Measurements from ENCODE around the gene SLC6A6.

SLC6A6 gene

DNA sequence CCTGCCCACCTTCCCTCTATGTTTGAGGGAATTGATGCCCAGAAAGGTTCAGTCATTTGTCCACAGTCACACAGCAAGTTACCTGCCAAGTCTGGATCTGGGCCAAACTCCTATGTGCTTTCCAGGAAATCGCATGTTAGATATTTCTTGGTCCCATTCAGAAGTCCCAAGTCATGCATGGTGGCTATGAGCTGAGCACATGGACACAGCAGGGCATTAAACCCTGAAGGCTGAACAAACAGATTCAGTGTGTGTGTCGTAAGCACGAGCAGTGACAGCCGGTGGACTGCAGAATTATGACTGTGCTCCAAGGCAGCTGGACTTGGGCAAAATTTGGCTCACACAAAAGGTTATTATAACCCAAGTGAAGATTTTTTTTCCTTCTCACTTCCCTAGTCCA is 11.4 kb upstream of the SLC6A6 start:
- no peak overlapping the region for H2BK5ac ChIP-seq (ENCODE audit: low read length)
- no peaks in the 10 kb centered on the region for H3K79me2 ChIP-seq (ENCODE audit: control insufficient read depth, insufficient read depth, low read length)
- no peak overlapping the region for H3K4me2 ChIP-seq (ENCODE audit: low read length)
- no peak overlapping the region for H2BK15ac ChIP-seq (replicated peaks; ENCODE audit: low read depth)
- H3K4ac ChIP-seq (ENCODE audit: low read depth, low read length) = no peak overlapping the region
- H3K4me3 ChIP-seq (ENCODE audit: low read length) = no peak overlapping the region
- H4K5ac ChIP-seq (ENCODE audit: low read length) = no peak overlapping the region
- no peak overlapping the region for H4K8ac ChIP-seq (ENCODE audit: low read depth, low read length)
- no peak overlapping the region for H3K56ac ChIP-seq (ENCODE audit: low read length)
- no peaks in the 10 kb centered on the region for H3K4me1 ChIP-seq (ENCODE audit: control insufficient read depth, low read depth, low read length)
- WGBS (ENCODE audit: extremely low coverage, insufficient coverage, low lambda C conversion rate) = no CpG with 5 or more reads among the region's 4 CpGs
- no peaks in the 10 kb centered on the region for H3K79me1 ChIP-seq (ENCODE audit: low read length)
- no peak overlapping the region for H3K9ac ChIP-seq (ENCODE audit: low read length)
- H2AK5ac ChIP-seq (ENCODE audit: low read length) = no peak overlapping the region
- H3K36me3 ChIP-seq (ENCODE audit: control insufficient read depth, insufficient read depth, low read length) = no peaks in the 10 kb centered on the region
- H2BK120ac ChIP-seq (ENCODE audit: low read depth, low read length) = no peak overlapping the region
- H3K18ac ChIP-seq (ENCODE audit: low read length) = no peak overlapping the region
- no peak for DNase-seq
- H3K27me3 ChIP-seq (ENCODE audit: insufficient read depth, low read length, poor library complexity) = no peaks in the 10 kb centered on the region
- no peak overlapping the region for H3K27ac ChIP-seq (ENCODE audit: low read depth, low read length)
- H3K23ac ChIP-seq (ENCODE audit: low read length) = no peak overlapping the region

DNA sequence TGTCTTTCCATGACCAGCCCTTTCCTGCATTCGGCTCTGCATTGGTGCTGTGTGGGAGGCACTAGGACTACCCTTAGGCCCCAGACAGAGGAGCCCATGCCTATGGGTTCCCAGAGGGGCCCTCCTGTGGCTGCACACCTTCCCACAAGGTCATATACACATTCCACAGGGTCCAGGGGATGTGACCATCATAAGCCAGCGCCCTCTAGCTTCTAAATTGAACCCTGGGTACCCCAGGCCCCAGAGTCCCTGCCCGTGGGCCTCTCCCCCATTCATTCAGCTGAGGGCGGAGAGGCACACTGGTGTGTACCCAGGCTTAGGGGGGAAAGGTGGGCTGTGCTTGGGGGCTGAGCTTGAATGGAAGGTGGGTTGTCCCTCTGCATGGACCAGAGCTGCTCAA is 10.2 kb upstream of the SLC6A6 start:
- H3K4me3 ChIP-seq (ENCODE audit: low read length) = no peak overlapping the region
- H2BK120ac ChIP-seq (ENCODE audit: low read depth, low read length) = no peak overlapping the region
- H4K8ac ChIP-seq (ENCODE audit: low read depth, low read length) = no peak overlapping the region
- no peak overlapping the region for H3K4me2 ChIP-seq (ENCODE audit: low read length)
- no peaks in the 10 kb centered on the region for H3K79me2 ChIP-seq (ENCODE audit: control insufficient read depth, insufficient read depth, low read length)
- H3K18ac ChIP-seq (ENCODE audit: low read length) = no peak overlapping the region
- no peak overlapping the region for H3K9ac ChIP-seq (ENCODE audit: low read length)
- H2AK5ac ChIP-seq (ENCODE audit: low read length) = no peak overlapping the region
- no peak overlapping the region for H3K27ac ChIP-seq (ENCODE audit: low read depth, low read length)
- H3K79me1 ChIP-seq (ENCODE audit: low read length) = no peaks in the 10 kb centered on the region
- no peaks in the 10 kb centered on the region for H3K4me1 ChIP-seq (ENCODE audit: control insufficient read depth, low read depth, low read length)
- H4K5ac ChIP-seq (ENCODE audit: low read length) = no peak overlapping the region
- peak overlapping the region; percentile 34 for H3K56ac ChIP-seq (ENCODE audit: low read length)
- WGBS (ENCODE audit: extremely low coverage, insufficient coverage, low lambda C conversion rate) = no CpG with 5 or more reads among the region's 4 CpGs
- H3K4ac ChIP-seq (ENCODE audit: low read depth, low read length) = no peak overlapping the region
- DNase-seq = peak; percentile 36
- no peaks in the 10 kb centered on the region for H3K27me3 ChIP-seq (ENCODE audit: insufficient read depth, low read length, poor library complexity)
- no peak overlapping the region for H3K23ac ChIP-seq (ENCODE audit: low read length)
- no peaks in the 10 kb centered on the region for H3K36me3 ChIP-seq (ENCODE audit: control insufficient read depth, insufficient read depth, low read length)
- no peak overlapping the region for H2BK15ac ChIP-seq (replicated peaks; ENCODE audit: low read depth)
- H2BK5ac ChIP-seq (ENCODE audit: low read length) = no peak overlapping the region

DNA sequence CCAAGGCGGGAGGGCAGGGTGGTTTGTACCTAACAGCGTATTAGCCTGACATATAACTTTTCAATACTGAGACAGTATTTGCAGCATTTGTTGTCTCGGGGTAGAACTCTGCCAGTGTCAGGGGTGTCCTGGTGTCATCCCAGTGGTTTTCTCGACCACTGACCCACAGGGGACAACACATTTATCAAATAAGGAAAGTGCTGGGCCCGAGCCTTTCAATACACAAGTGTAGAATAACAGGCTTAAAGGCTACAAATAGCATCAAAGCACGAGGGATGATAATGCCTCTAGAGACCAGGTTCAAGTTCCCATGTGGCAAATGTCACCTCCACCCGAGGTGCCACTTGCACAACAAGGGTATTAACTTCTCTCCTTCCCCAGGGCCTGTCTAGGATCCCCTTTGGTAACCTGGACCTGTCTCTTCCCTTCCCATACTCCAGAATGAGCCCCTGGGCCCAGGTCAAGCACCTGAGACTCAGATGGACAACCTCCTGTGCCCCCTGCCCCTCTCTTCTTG is 9.5 kb upstream of the SLC6A6 start:
- Histone ChIP-seq H3K79me2 (ENCODE audit: control insufficient read depth, insufficient read depth, low read length) (no peaks in the 10 kb centered on the region), H3K4me3 (ENCODE audit: low read length) (no peak overlapping the region), H3K18ac (ENCODE audit: low read length) (no peak overlapping the region), H4K5ac (ENCODE audit: low read length) (no peak overlapping the region), H2BK5ac (ENCODE audit: low read length) (no peak overlapping the region), H3K4me1 (ENCODE audit: control insufficient read depth, low read depth, low read length) (no peaks in the 10 kb centered on the region), H4K8ac (ENCODE audit: low read depth, low read length) (no peak overlapping the region), H2BK120ac (ENCODE audit: low read depth, low read length) (no peak overlapping the region), H3K79me1 (ENCODE audit: low read length) (no peaks in the 10 kb centered on the region), H3K23ac (ENCODE audit: low read length) (no peak overlapping the region), H3K4me2 (ENCODE audit: low read length) (no peak overlapping the region), H3K4ac (ENCODE audit: low read depth, low read length) (no peak overlapping the region), H3K27me3 (ENCODE audit: insufficient read depth, low read length, poor library complexity) (no peaks in the 10 kb centered on the region), H2AK5ac (ENCODE audit: low read length) (no peak overlapping the region), H3K36me3 (ENCODE audit: control insufficient read depth, insufficient read depth, low read length) (no peaks in the 10 kb centered on the region), H3K27ac (ENCODE audit: low read depth, low read length) (no peak overlapping the region), H3K9ac (ENCODE audit: low read length) (no peak overlapping the region), H3K56ac (ENCODE audit: low read length) (no peak overlapping the region), H2BK15ac (replicated peaks; ENCODE audit: low read depth) (no peak overlapping the region)
- no peak for DNase-seq
- WGBS (ENCODE audit: extremely low coverage, insufficient coverage, low lambda C conversion rate) = no CpG with 5 or more reads among the region's 7 CpGs

DNA sequence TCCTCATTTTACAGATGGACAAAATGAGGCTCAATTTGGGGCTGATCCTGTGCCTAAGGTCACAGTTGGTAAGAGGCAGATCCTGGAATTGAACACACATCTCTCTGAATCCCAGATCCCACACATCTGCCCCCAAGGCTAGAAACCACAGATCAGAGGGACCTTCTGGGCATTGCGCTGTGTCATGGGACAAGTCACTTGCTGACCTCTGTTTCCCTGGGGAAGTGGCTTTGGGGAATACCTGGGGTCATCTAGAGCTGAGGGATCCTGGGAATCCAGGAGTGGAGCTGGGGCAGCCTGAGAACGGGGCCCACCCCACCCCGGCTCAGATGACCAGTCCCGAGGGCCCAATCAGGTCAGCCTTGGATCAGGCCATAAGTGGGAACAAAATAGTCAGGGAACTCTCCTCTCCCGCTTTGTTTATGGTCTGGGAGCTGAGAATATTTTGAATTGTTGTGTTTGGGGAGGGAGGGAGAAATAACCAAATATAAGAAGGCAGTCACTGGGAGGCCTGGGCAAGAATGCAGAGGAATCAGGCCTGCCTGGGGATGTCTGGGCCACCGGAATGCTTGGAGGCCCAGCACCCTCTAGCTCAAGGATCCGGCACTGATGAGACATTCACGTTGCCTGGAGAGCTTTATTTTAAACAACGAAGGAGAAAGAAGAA is 8.8 kb upstream of the SLC6A6 start:
- H3K4ac ChIP-seq (ENCODE audit: low read depth, low read length) = no peak overlapping the region
- DNase-seq = peak; percentile 75
- peak overlapping the region; percentile 55 for H3K27ac ChIP-seq (ENCODE audit: low read depth, low read length)

DNA sequence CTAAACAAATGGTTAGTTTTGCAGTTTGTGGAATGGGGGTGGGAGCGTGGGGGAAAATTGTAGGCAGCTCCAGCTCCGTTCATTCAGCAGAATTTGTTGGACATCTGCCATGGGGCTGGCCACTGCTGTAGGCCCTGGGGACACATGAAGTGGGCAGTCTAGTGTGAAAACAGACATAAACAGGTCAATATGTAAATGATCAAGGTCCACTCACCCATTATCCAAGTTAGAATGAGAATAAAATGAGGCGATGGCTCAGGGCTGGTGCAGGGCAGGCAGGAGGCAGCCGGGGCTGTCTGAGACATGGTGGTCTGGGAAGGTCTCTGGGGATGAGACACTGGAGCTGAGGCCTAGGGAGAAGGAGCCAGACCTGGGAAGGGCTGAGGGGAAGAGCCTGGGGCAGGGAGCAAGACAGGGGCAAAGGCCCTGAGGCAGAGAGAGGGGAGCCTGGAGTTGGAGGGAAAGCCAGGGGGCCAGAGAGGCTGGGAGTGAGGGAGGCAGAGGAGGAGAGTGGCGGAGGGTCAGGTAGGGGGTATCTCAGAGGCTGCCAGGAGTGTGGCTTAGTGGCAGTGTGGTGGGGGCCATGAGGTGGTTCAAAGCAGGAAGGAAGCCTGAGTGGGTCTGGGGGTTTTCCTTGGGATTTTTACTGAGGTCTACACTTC is 6.2 kb upstream of the SLC6A6 start:
- H4K8ac ChIP-seq (ENCODE audit: low read depth, low read length) = no peak overlapping the region
- H4K5ac ChIP-seq (ENCODE audit: low read length) = no peak overlapping the region
- no peaks in the 10 kb centered on the region for H3K27me3 ChIP-seq (ENCODE audit: insufficient read depth, low read length, poor library complexity)
- no peaks in the 10 kb centered on the region for H3K4me1 ChIP-seq (ENCODE audit: control insufficient read depth, low read depth, low read length)
- no peak overlapping the region for H3K4me3 ChIP-seq (ENCODE audit: low read length)
- no peak overlapping the region for H2BK15ac ChIP-seq (replicated peaks; ENCODE audit: low read depth)
- H3K18ac ChIP-seq (ENCODE audit: low read length) = no peak overlapping the region
- H2BK120ac ChIP-seq (ENCODE audit: low read depth, low read length) = no peak overlapping the region
- no peak for DNase-seq
- H3K23ac ChIP-seq (ENCODE audit: low read length) = no peak overlapping the region
- H3K36me3 ChIP-seq (ENCODE audit: control insufficient read depth, insufficient read depth, low read length) = no peaks in the 10 kb centered on the region
- H2AK5ac ChIP-seq (ENCODE audit: low read length) = peak overlapping the region; percentile 22
- no peak overlapping the region for H3K4ac ChIP-seq (ENCODE audit: low read depth, low read length)
- no peak overlapping the region for H3K4me2 ChIP-seq (ENCODE audit: low read length)
- no CpG with 5 or more reads among the region's 5 CpGs for WGBS (ENCODE audit: extremely low coverage, insufficient coverage, low lambda C conversion rate)
- H3K79me2 ChIP-seq (ENCODE audit: control insufficient read depth, insufficient read depth, low read length) = no peaks in the 10 kb centered on the region
- no peak overlapping the region for H3K9ac ChIP-seq (ENCODE audit: low read length)
- H3K27ac ChIP-seq (ENCODE audit: low read depth, low read length) = no peak overlapping the region
- peak overlapping the region; percentile 27 for H3K56ac ChIP-seq (ENCODE audit: low read length)
- no peak overlapping the region for H2BK5ac ChIP-seq (ENCODE audit: low read length)
- no peaks in the 10 kb centered on the region for H3K79me1 ChIP-seq (ENCODE audit: low read length)

More for the DNA sequence above, 8.8 kb upstream of the SLC6A6 start:
- Histone ChIP-seq H3K79me2 (ENCODE audit: control insufficient read depth, insufficient read depth, low read length) (no peaks in the 10 kb centered on the region), H3K4me3 (ENCODE audit: low read length) (no peak overlapping the region), H3K4me2 (ENCODE audit: low read length) (no peak overlapping the region), H3K27me3 (ENCODE audit: insufficient read depth, low read length, poor library complexity) (no peaks in the 10 kb centered on the region), H3K18ac (ENCODE audit: low read length) (peak overlapping the region; percentile 80), H4K5ac (ENCODE audit: low read length) (no peak overlapping the region), H2AK5ac (ENCODE audit: low read length) (no peak overlapping the region), H3K36me3 (ENCODE audit: control insufficient read depth, insufficient read depth, low read length) (no peaks in the 10 kb centered on the region), H4K8ac (ENCODE audit: low read depth, low read length) (no peak overlapping the region), H3K56ac (ENCODE audit: low read length) (peak overlapping the region; percentile 46), H2BK15ac (replicated peaks; ENCODE audit: low read depth) (no peak overlapping the region), H2BK120ac (ENCODE audit: low read depth, low read length) (no peak overlapping the region), H3K9ac (ENCODE audit: low read length) (no peak overlapping the region), H3K79me1 (ENCODE audit: low read length) (no peaks in the 10 kb centered on the region), H2BK5ac (ENCODE audit: low read length) (no peak overlapping the region), H3K23ac (ENCODE audit: low read length) (no peak overlapping the region), H3K4me1 (ENCODE audit: control insufficient read depth, low read depth, low read length) (no peaks in the 10 kb centered on the region)
- WGBS (ENCODE audit: extremely low coverage, insufficient coverage, low lambda C conversion rate) = no CpG with 5 or more reads among the region's 9 CpGs
